ENCODE measurements around the gene RPP30.

Gene RPP30

GRCh38 chr10:90944749-90945148, 73.0 kb downstream of the RPP30 start:
- H3K36me3 ChIP-seq (ENCODE audit: insufficient read depth, low read length) = no peaks in the 10 kb centered on the region
- no peak overlapping the region for H3K27ac ChIP-seq (ENCODE audit: low read depth, low read length, poor library complexity, severe bottlenecking)
- no peaks in the 10 kb centered on the region for H3K9me3 ChIP-seq (ENCODE audit: low read length)
- H3K79me2 ChIP-seq (ENCODE audit: insufficient read depth, low read length) = no peaks in the 10 kb centered on the region
- H3K9ac ChIP-seq (ENCODE audit: low read length) = no peak overlapping the region
- H3K4me1 ChIP-seq (ENCODE audit: insufficient read depth, low read length, severe bottlenecking) = no peaks in the 10 kb centered on the region
- H3K27me3 ChIP-seq (ENCODE audit: insufficient read depth, low read length) = no peaks in the 10 kb centered on the region
- no peak overlapping the region for H3K4me2 ChIP-seq (ENCODE audit: low read length)
- no peak overlapping the region for H2AFZ ChIP-seq (ENCODE audit: low read length)
- TF ChIP-seq EZH2 (IDR thresholded peaks at IDR 0.05; ENCODE audit: borderline replicate concordance, low read length) = no peak
- TF ChIP-seq, protein P1, sequence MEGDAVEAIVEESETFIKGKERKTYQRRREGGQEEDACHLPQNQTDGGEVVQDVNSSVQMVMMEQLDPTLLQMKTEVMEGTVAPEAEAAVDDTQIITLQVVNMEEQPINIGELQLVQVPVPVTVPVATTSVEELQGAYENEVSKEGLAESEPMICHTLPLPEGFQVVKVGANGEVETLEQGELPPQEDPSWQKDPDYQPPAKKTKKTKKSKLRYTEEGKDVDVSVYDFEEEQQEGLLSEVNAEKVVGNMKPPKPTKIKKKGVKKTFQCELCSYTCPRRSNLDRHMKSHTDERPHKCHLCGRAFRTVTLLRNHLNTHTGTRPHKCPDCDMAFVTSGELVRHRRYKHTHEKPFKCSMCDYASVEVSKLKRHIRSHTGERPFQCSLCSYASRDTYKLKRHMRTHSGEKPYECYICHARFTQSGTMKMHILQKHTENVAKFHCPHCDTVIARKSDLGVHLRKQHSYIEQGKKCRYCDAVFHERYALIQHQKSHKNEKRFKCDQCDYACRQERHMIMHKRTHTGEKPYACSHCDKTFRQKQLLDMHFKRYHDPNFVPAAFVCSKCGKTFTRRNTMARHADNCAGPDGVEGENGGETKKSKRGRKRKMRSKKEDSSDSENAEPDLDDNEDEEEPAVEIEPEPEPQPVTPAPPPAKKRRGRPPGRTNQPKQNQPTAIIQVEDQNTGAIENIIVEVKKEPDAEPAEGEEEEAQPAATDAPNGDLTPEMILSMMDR (IDR thresholded peaks at IDR 0.05; ENCODE audit: low read length) = no peak
- no peaks in the 10 kb centered on the region for H4K20me1 ChIP-seq (ENCODE audit: insufficient read depth, low read length)
- no peaks in the 10 kb centered on the region for H3K9me2 ChIP-seq (ENCODE audit: low read depth, low read length)
- no peaks in the 10 kb centered on the region for H3F3A ChIP-seq (ENCODE audit: insufficient read depth, low read length)
- H3K4me3 ChIP-seq (ENCODE audit: low read depth, low read length, poor library complexity, severe bottlenecking) = no peak overlapping the region

GRCh38 chr10:90945491-90946070, 73.8 kb downstream of the RPP30 start:
- H3K27ac ChIP-seq (ENCODE audit: low read depth, low read length, poor library complexity, severe bottlenecking) = no peak overlapping the region
- TF ChIP-seq, protein P1 (IDR thresholded peaks at IDR 0.05; ENCODE audit: low read length) = no peak
- no peak for TF ChIP-seq EZH2 (IDR thresholded peaks at IDR 0.05; ENCODE audit: borderline replicate concordance, low read length)

DNA sequence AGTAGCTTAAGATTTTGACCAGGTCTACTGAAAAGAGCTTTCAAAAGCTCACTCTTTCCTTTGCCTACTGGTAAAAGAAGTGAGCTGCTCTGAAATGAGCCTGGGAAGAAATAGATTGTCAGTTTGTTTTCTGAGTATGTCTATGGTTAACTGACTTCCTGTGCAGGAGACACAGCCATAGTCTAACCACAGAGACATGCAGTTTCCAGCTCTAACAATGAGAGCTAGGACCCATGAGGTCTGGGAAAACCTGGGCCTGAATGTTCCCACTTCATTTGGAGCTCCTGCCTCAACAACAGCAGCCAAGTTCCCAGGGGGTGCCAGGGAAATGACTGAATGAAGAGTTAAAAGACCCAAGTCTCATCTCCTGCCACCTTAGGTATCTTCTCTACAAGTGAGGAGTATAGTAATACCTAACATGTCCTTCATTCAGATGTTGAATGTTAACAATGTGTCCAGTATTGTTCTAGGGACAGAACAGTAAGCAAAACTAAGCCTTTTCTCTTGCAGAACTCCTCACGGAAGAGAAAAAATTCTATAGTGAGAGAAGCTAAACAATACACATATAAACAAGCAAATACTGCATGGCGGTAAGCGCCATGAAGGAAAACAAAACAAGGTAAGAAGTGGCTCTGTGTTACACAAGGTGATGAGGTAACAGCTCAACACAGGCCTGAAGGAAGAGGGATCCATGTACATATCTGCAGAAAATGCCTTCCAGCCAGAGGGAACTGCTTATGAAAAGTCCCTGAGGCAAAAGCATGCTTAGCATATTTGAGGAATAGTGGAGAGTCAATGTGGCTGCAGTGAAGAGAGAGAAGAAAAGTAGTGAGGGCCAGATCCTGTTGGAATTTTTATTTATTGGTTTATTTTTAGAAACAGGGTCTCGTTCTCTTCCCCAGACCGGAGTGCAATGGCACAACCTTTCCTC, 75.5 kb downstream of the RPP30 start:
- no peak for TF ChIP-seq EZH2 (IDR thresholded peaks at IDR 0.05; ENCODE audit: borderline replicate concordance, low read length)
- TF ChIP-seq, protein P1 (IDR thresholded peaks at IDR 0.05; ENCODE audit: low read length) = no peak

More at GRCh38 chr10:90945491-90946070, 73.8 kb downstream of the RPP30 start:
- Histone ChIP-seq H3F3A (ENCODE audit: insufficient read depth, low read length) (no peaks in the 10 kb centered on the region), H3K79me2 (ENCODE audit: insufficient read depth, low read length) (no peaks in the 10 kb centered on the region), H3K36me3 (ENCODE audit: insufficient read depth, low read length) (no peaks in the 10 kb centered on the region), H3K9ac (ENCODE audit: low read length) (no peak overlapping the region), H3K4me2 (ENCODE audit: low read length) (no peak overlapping the region), H3K27me3 (ENCODE audit: insufficient read depth, low read length) (no peaks in the 10 kb centered on the region), H4K20me1 (ENCODE audit: insufficient read depth, low read length) (no peaks in the 10 kb centered on the region), H3K4me3 (ENCODE audit: low read depth, low read length, poor library complexity, severe bottlenecking) (no peak overlapping the region), H3K4me1 (ENCODE audit: insufficient read depth, low read length, severe bottlenecking) (no peaks in the 10 kb centered on the region), H2AFZ (ENCODE audit: low read length) (no peak overlapping the region), H3K9me2 (ENCODE audit: low read depth, low read length) (no peaks in the 10 kb centered on the region), H3K9me3 (ENCODE audit: low read length) (no peaks in the 10 kb centered on the region)

More for the DNA sequence above, 75.5 kb downstream of the RPP30 start:
- Histone ChIP-seq H3K27me3 (ENCODE audit: insufficient read depth, low read length) (no peaks in the 10 kb centered on the region), H3K36me3 (ENCODE audit: insufficient read depth, low read length) (no peaks in the 10 kb centered on the region), H3K9me3 (ENCODE audit: low read length) (no peaks in the 10 kb centered on the region), H3K9ac (ENCODE audit: low read length) (no peak overlapping the region), H3K4me1 (ENCODE audit: insufficient read depth, low read length, severe bottlenecking) (no peaks in the 10 kb centered on the region), H3K27ac (ENCODE audit: low read depth, low read length, poor library complexity, severe bottlenecking) (no peak overlapping the region), H2AFZ (ENCODE audit: low read length) (no peak overlapping the region), H4K20me1 (ENCODE audit: insufficient read depth, low read length) (no peaks in the 10 kb centered on the region), H3K4me3 (ENCODE audit: low read depth, low read length, poor library complexity, severe bottlenecking) (no peak overlapping the region), H3K9me2 (ENCODE audit: low read depth, low read length) (no peaks in the 10 kb centered on the region), H3F3A (ENCODE audit: insufficient read depth, low read length) (no peaks in the 10 kb centered on the region), H3K4me2 (ENCODE audit: low read length) (no peak overlapping the region), H3K79me2 (ENCODE audit: insufficient read depth, low read length) (no peaks in the 10 kb centered on the region)
